MM.1S (cell line): ENCODE results near the gene ST6GALNAC2.
"Not testable (repeated sequence)": the region's sequence is repeated elsewhere in the genome, so short reads cannot be mapped to it uniquely, and the experiment has no call there.

Source experiments
- EZH2phosphoT487 ChIP-seq: fragments of 300-600 bp; sonication (generic); IDR thresholded peaks from 2 replicates; pipeline ENCODE4 v1.6.1; 2018; ENCODE audit warnings: antibody characterized with exemption, low read length
- TF ChIP-seq, protein P1 (sequence below): fragments of 300-600 bp; sonication (generic); IDR thresholded peaks from 2 replicates; pipeline ENCODE4 v1.5.1; 2016; ENCODE audit warnings: antibody characterized with exemption, low read length, mixed read lengths

DNA sequence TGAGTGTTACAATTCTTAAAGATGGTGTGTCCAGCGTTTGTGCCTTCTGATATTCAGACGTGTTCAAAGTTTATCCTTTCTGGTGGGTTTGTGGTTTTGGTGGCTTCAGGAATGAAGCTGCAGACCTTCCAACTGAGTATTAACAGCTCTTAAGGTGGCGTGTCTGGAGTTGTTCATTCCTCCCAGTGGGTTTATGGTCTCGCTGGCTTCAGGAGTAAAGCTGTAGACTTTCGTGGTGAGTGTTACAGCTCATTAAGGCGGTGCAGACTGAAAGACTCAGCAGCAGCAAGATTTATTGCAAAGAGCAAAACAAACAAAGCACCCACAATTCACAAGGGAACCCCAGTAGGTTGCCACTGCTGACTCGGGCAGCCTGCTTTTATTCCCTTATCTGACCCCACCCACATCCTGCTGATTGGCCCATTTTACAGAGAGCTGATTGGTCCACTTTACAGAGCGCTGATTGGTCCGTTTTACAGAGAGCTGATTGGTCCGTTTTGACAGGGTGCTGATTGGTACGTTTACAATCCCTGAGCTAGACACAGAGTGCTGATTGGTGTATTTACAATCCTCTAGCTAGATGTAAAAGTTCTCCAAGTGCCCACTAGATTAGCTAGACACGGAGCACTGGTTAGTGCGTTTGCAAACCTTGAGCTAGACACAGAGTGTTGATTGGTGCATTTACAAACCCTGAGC lies 28.6 kb upstream of the ST6GALNAC2 start:
- TF ChIP-seq, protein P1, sequence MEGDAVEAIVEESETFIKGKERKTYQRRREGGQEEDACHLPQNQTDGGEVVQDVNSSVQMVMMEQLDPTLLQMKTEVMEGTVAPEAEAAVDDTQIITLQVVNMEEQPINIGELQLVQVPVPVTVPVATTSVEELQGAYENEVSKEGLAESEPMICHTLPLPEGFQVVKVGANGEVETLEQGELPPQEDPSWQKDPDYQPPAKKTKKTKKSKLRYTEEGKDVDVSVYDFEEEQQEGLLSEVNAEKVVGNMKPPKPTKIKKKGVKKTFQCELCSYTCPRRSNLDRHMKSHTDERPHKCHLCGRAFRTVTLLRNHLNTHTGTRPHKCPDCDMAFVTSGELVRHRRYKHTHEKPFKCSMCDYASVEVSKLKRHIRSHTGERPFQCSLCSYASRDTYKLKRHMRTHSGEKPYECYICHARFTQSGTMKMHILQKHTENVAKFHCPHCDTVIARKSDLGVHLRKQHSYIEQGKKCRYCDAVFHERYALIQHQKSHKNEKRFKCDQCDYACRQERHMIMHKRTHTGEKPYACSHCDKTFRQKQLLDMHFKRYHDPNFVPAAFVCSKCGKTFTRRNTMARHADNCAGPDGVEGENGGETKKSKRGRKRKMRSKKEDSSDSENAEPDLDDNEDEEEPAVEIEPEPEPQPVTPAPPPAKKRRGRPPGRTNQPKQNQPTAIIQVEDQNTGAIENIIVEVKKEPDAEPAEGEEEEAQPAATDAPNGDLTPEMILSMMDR = not testable (repeated sequence)
- TF ChIP-seq EZH2phosphoT487 = not testable (repeated sequence)
